Peyer's patch (tissue), 4 donors: ENCODE measurements around the gene PPP1R26.

Experiments used
- POLR2A ChIP-seq, 2 donors: fragments of 450-650 bp; IDR thresholded peaks; one replicate each; pipeline ENCODE4 v1.5.1; 2017; ENCODE audit warnings: antibody characterized with exemption in 2 of 2, mild to moderate bottlenecking in 2 of 2, moderate library complexity in 2 of 2
- TF ChIP-seq, protein P1 (sequence below), 6 experiments: fragments of 450-650 bp in 4 of 6; fragments of 200-600 bp in 2 of 6; sonication (generic) in 1 of 6; IDR thresholded peaks; one replicate each; pipeline ENCODE4 v1.5.1; 2017 to 2019; ENCODE audit warnings: antibody characterized with exemption in 6 of 6, mild to moderate bottlenecking in 3 of 6, moderate library complexity in 1 of 6

DNA sequence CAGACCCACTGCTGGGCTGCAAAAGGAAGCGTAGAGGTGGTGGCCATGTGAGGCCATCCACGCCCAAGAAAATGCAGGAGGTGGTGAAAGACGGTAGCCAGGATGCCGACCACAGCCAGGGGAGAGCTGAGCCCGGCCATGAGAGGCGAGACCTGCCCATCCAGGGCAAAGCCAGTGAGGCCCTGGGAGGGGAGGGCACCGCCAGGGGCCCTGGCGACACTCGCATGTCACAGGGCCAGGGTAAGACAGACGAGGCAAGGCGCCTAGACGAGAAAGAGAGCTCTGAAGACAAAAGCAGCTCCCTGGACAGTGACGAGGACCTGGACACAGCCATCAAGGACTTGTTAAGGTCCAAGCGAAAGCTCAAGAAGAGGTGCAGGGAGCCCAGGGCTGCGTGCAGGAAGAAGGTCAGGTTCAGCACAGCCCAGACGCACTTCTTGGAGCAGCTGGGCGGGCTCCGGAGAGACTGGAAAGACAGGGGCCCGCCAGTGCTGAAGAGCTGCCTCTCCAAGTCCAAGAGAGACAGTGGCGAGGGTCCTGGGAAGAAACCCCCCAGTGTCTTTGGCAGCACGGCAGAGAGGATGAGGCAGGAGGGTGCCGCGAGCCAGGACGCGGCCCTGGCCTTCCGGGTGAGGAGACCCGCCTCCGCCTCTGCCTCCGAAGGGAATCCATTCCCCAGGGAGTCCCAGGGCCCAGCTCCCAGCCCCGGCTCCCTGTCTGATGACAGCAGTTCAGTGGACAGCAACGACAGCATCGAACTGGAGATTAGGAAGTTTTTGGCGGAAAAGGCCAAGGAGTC, 6.9 kb downstream of the PPP1R26 start:
- TF ChIP-seq POLR2A (IDR thresholded peaks at IDR 0.05) = no peak
- TF ChIP-seq, protein P1, sequence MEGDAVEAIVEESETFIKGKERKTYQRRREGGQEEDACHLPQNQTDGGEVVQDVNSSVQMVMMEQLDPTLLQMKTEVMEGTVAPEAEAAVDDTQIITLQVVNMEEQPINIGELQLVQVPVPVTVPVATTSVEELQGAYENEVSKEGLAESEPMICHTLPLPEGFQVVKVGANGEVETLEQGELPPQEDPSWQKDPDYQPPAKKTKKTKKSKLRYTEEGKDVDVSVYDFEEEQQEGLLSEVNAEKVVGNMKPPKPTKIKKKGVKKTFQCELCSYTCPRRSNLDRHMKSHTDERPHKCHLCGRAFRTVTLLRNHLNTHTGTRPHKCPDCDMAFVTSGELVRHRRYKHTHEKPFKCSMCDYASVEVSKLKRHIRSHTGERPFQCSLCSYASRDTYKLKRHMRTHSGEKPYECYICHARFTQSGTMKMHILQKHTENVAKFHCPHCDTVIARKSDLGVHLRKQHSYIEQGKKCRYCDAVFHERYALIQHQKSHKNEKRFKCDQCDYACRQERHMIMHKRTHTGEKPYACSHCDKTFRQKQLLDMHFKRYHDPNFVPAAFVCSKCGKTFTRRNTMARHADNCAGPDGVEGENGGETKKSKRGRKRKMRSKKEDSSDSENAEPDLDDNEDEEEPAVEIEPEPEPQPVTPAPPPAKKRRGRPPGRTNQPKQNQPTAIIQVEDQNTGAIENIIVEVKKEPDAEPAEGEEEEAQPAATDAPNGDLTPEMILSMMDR (IDR thresholded peaks at IDR 0.05) = no peak
